ENCODE data around the gene PTBP3.

The PTBP3 gene

DNA sequence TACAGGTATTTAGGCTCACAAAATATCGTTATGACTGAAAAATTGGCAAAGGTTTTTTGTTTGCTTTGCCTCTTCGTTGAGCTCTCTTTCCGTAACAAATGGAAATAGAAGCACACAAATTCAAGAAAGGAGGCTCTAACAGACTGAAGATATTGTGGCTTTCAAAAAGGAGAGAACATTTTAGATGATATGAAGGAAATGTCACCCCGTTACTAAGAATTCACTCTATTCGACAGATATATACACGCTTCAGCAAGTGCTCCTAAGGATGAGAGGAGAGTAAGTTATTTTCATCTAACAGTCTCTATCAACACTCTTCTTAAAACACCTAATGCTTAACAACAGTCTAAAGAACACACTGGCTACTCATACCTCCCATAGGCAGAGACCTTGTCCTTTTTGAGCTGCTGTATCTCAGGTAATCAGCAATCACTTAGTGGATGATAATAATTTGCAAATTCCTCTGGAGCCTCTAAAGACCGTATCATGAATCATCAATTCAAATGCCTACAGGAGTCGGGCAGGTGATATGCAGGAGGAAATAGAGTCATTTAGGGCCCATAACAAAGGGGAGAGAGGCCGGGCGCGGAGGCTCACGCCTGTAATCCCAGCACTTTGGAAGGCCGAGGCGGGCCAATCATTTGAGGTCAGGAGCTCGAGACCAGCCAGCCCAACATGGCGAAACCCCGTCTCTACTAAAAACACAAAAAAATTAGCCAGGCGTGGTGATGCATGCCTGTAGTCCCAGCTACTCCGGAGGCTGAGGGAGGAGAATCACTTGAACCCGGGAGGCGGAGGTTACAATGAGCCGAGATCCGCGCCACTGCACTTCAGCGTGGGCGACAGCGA lies 45.1 kb upstream of the PTBP3 start:
- Histone ChIP-seq H4K91ac (ENCODE audit: low read length) (no peak overlapping the region), H3K36me3 (ENCODE audit: control insufficient read depth in 1 of 2, insufficient read depth in 2 of 2, low read depth in 1 of 2, low read length in 2 of 2) (no peaks in the 10 kb centered on the region), H3K4ac (ENCODE audit: low read depth in 1 of 2, low read length in 2 of 2) (peak overlapping the region in 1 of 2 experiments; percentile 40), H3K4me2 (ENCODE audit: low read length, poor library complexity, severe bottlenecking) (peak overlapping the region; percentile 83), H3K27me3 (ENCODE audit: control insufficient read depth in 1 of 2, insufficient read depth in 1 of 2, low read length in 2 of 2) (no peaks in the 10 kb centered on the region), H2BK120ac (ENCODE audit: low read depth, low read length) (no peak overlapping the region), H2BK5ac (ENCODE audit: low read depth, low read length, poor library complexity, severe bottlenecking) (no peak overlapping the region), H3K27ac (ENCODE audit: low read length, poor library complexity, severe bottlenecking) (peak overlapping the region; percentile 98), H2BK15ac (ENCODE audit: low read depth, poor library complexity, severe bottlenecking) (no peak overlapping the region), H3K9ac (ENCODE audit: low read length) (peak overlapping the region; percentile 97), H3K79me1 (replicated peaks; ENCODE audit: low read length, poor library complexity, severe bottlenecking) (peaks cover 5% of the 10 kb centered on the region), H3K4me3 (ENCODE audit: insufficient read depth in 1 of 2, low read depth in 1 of 2, low read length in 2 of 2) (peak overlapping the region; percentile 40 to 97), H3K23ac (ENCODE audit: low read length in 2 of 2) (no peak overlapping the region), H2AK5ac (ENCODE audit: low read length, severe bottlenecking) (no peak overlapping the region), H3K14ac (ENCODE audit: low read length in 2 of 2) (no peak overlapping the region), H2AFZ (ENCODE audit: low read depth, low read length) (peak overlapping the region; percentile 23), H3K4me1 (ENCODE audit: control insufficient read depth, insufficient read depth, low read depth, low read length) (peaks cover 4% of the 10 kb centered on the region), H2BK12ac (ENCODE audit: low read length in 2 of 2) (no peak overlapping the region), H3K9me3 (ENCODE audit: control insufficient read depth, low read length) (no peaks in the 10 kb centered on the region), H4K8ac (ENCODE audit: low read length) (no peak overlapping the region), H3K18ac (ENCODE audit: low read depth in 1 of 2, low read length in 2 of 2) (peak overlapping the region in 1 of 2 experiments; percentile 28)
- WGBS = 26% methylated on average over 27 of the region's 27 CpGs
- peak; percentile 33 for DNase-seq

DNA sequence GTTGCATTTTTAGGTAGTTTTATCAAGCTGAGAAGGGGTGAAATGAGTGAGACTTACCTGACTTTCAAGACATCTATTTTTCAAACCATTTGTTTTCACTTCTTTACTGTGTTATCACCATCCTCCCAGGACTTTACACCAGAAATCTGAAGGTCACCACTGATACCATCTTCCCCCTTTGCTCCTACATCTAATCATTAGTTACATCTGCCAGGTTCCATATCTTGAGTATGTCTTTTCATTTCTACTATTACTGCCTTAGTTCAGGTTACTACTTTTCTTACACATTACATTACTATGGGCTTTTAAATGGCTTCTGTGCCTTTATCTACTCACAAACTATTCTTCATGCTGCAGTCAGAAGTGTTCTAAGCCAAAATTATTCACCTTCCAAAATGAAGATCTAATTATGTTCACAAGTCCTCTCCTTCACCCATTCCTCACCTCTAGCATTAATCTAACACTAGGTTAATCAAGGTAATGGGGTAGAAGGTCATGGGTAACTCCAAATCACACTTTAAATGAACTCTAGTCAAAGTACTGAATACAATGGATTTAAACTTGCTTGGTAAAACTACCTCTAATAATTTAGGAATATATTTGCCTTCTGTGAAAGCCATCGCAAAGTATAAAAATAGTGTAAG lies 44.4 kb upstream of the PTBP3 start:
- H3K27ac ChIP-seq (ENCODE audit: low read length, poor library complexity, severe bottlenecking) = no peak overlapping the region
- 95% methylated on average over 1 of the region's 1 CpG for whole genome bisulfite sequencing
- no peak overlapping the region for H2BK5ac ChIP-seq (ENCODE audit: low read depth, low read length, poor library complexity, severe bottlenecking)

DNA sequence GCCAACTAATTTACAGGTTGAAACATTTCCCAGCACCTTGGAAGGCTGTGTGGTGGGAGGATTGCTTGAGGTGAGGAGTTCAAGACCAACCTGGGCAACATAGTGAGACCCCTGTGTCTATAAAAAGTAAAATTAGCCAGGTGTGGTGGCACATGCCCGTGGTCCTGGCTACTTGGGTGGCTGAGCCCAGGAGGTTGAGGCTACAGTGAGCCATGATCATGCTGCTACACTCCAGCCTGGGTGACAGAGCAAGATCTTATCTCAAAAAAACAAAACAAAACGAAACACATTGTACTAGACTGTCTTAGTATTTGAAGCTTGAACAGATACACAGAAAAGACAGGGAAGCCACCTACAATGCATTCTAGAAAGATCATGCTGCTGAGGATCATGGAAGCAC lies 43.7 kb upstream of the PTBP3 start:
- Histone ChIP-seq H3K79me1 (replicated peaks; ENCODE audit: low read length, poor library complexity, severe bottlenecking) (peaks cover 5% of the 10 kb centered on the region), H3K9ac (ENCODE audit: low read length) (no peak overlapping the region), H3K14ac (ENCODE audit: low read length in 2 of 2) (no peak overlapping the region), H3K36me3 (ENCODE audit: control insufficient read depth in 1 of 2, insufficient read depth in 2 of 2, low read depth in 1 of 2, low read length in 2 of 2) (no peaks in the 10 kb centered on the region), H2BK5ac (ENCODE audit: low read depth, low read length, poor library complexity, severe bottlenecking) (no peak overlapping the region), H3K9me3 (ENCODE audit: control insufficient read depth, low read length) (no peaks in the 10 kb centered on the region), H2AK5ac (ENCODE audit: low read length, severe bottlenecking) (no peak overlapping the region), H3K18ac (ENCODE audit: low read depth in 1 of 2, low read length in 2 of 2) (no peak overlapping the region), H3K27me3 (ENCODE audit: control insufficient read depth in 1 of 2, insufficient read depth in 1 of 2, low read length in 2 of 2) (no peaks in the 10 kb centered on the region), H3K4ac (ENCODE audit: low read depth in 1 of 2, low read length in 2 of 2) (no peak overlapping the region), H2BK15ac (ENCODE audit: low read depth, poor library complexity, severe bottlenecking) (no peak overlapping the region), H3K23ac (ENCODE audit: low read length in 2 of 2) (no peak overlapping the region), H3K4me2 (ENCODE audit: low read length, poor library complexity, severe bottlenecking) (no peak overlapping the region), H3K4me3 (ENCODE audit: insufficient read depth in 1 of 2, low read depth in 1 of 2, low read length in 2 of 2) (no peak overlapping the region), H3K27ac (ENCODE audit: low read length, poor library complexity, severe bottlenecking) (no peak overlapping the region), H2BK12ac (ENCODE audit: low read length in 2 of 2) (no peak overlapping the region), H3K4me1 (ENCODE audit: control insufficient read depth, insufficient read depth, low read depth, low read length) (peaks cover 4% of the 10 kb centered on the region), H4K8ac (ENCODE audit: low read length) (no peak overlapping the region), H2AFZ (ENCODE audit: low read depth, low read length) (no peak overlapping the region), H4K91ac (ENCODE audit: low read length) (no peak overlapping the region), H2BK120ac (ENCODE audit: low read depth, low read length) (no peak overlapping the region)
- WGBS = 70% methylated on average over 2 of the region's 2 CpGs
- no peak for DNase-seq

More for the DNA sequence above, 44.4 kb upstream of the PTBP3 start:
- Histone ChIP-seq H4K8ac (ENCODE audit: low read length) (no peak overlapping the region), H4K91ac (ENCODE audit: low read length) (no peak overlapping the region), H3K4me3 (ENCODE audit: insufficient read depth in 1 of 2, low read depth in 1 of 2, low read length in 2 of 2) (peak overlapping the region in 1 of 2 experiments; percentile 97), H3K9me3 (ENCODE audit: control insufficient read depth, low read length) (no peaks in the 10 kb centered on the region), H3K36me3 (ENCODE audit: control insufficient read depth in 1 of 2, insufficient read depth in 2 of 2, low read depth in 1 of 2, low read length in 2 of 2) (no peaks in the 10 kb centered on the region), H2BK15ac (ENCODE audit: low read depth, poor library complexity, severe bottlenecking) (no peak overlapping the region), H3K4ac (ENCODE audit: low read depth in 1 of 2, low read length in 2 of 2) (no peak overlapping the region), H3K14ac (ENCODE audit: low read length in 2 of 2) (no peak overlapping the region), H2BK12ac (ENCODE audit: low read length in 2 of 2) (no peak overlapping the region), H2AFZ (ENCODE audit: low read depth, low read length) (no peak overlapping the region), H3K9ac (ENCODE audit: low read length) (peak overlapping the region; percentile 97), H2AK5ac (ENCODE audit: low read length, severe bottlenecking) (no peak overlapping the region), H2BK120ac (ENCODE audit: low read depth, low read length) (no peak overlapping the region), H3K79me1 (replicated peaks; ENCODE audit: low read length, poor library complexity, severe bottlenecking) (peaks cover 5% of the 10 kb centered on the region), H3K18ac (ENCODE audit: low read depth in 1 of 2, low read length in 2 of 2) (no peak overlapping the region), H3K27me3 (ENCODE audit: control insufficient read depth in 1 of 2, insufficient read depth in 1 of 2, low read length in 2 of 2) (no peaks in the 10 kb centered on the region), H3K4me1 (ENCODE audit: control insufficient read depth, insufficient read depth, low read depth, low read length) (peaks cover 4% of the 10 kb centered on the region), H3K23ac (ENCODE audit: low read length in 2 of 2) (no peak overlapping the region), H3K4me2 (ENCODE audit: low read length, poor library complexity, severe bottlenecking) (no peak overlapping the region)
- no peak for DNase-seq

- no peak overlapping the region for H2BK120ac ChIP-seq (ENCODE audit: low read depth, low read length)
- H3K14ac ChIP-seq (ENCODE audit: low read length in 2 of 2) = no peak overlapping the region
- H3K79me1 ChIP-seq (replicated peaks; ENCODE audit: low read length, poor library complexity, severe bottlenecking) = peaks cover 5% of the 10 kb centered on the region
- H4K91ac ChIP-seq (ENCODE audit: low read length) = no peak overlapping the region
- no peak overlapping the region for H3K4me2 ChIP-seq (ENCODE audit: low read length, poor library complexity, severe bottlenecking)
- H3K23ac ChIP-seq (ENCODE audit: low read length in 2 of 2) = no peak overlapping the region
- H2BK15ac ChIP-seq (ENCODE audit: low read depth, poor library complexity, severe bottlenecking) = no peak overlapping the region
- H3K4me1 ChIP-seq (ENCODE audit: control insufficient read depth, insufficient read depth, low read depth, low read length) = no peaks in the 10 kb centered on the region
- H3K9ac ChIP-seq (ENCODE audit: low read length) = no peak overlapping the region
- no peak overlapping the region for H2AK5ac ChIP-seq (ENCODE audit: low read length, severe bottlenecking)
- no peak overlapping the region for H3K18ac ChIP-seq (ENCODE audit: low read depth in 1 of 2, low read length in 2 of 2)
- no peak overlapping the region for H3K27ac ChIP-seq (ENCODE audit: low read length, poor library complexity, severe bottlenecking)
- 89% methylated on average over 5 of the region's 5 CpGs for WGBS
- H3K4me3 ChIP-seq (ENCODE audit: insufficient read depth in 1 of 2, low read depth in 1 of 2, low read length in 2 of 2) = no peak overlapping the region
- H2BK5ac ChIP-seq (ENCODE audit: low read depth, low read length, poor library complexity, severe bottlenecking) = no peak overlapping the region
- H2AFZ ChIP-seq (ENCODE audit: low read depth, low read length) = no peak overlapping the region
- no peak for DNase-seq
- H3K36me3 ChIP-seq (ENCODE audit: control insufficient read depth in 1 of 2, insufficient read depth in 2 of 2, low read depth in 1 of 2, low read length in 2 of 2) = no peaks in the 10 kb centered on the region
- H3K9me3 ChIP-seq (ENCODE audit: control insufficient read depth, low read length) = no peaks in the 10 kb centered on the region
- H2BK12ac ChIP-seq (ENCODE audit: low read length in 2 of 2) = no peak overlapping the region
- H3K27me3 ChIP-seq (ENCODE audit: control insufficient read depth in 1 of 2, insufficient read depth in 1 of 2, low read length in 2 of 2) = no peaks in the 10 kb centered on the region
- H3K4ac ChIP-seq (ENCODE audit: low read depth in 1 of 2, low read length in 2 of 2) = no peak overlapping the region
- H4K8ac ChIP-seq (ENCODE audit: low read length) = no peak overlapping the region
Measured at GRCh38 chr9:112375361-112375760, 41.9 kb upstream of the PTBP3 start.
